CD14-positive monocyte (primary cell): ENCODE measurements around the gene PIGV. TPM values are rescaled to one million over a fixed set of nuclear protein-coding genes. Genes with fewer than 3 reads are reported as not detected.

Experiments used
- DNase-seq, 3 donors: peaks; one replicate each; pipeline ENCODE4 v3.0.0-alpha.2; 2011 to 2022
- H2AFZ ChIP-seq: 2 replicates; pipeline ENCODE4 v1.6.0; 2012; ENCODE audit warnings: mild to moderate bottlenecking, low read depth, low read length, inconsistent platforms; ENCODE audit not compliant: insufficient read depth, poor library complexity, severe bottlenecking
- H3K27ac ChIP-seq, 2 donors: 1 replicate in 1 of 2; 2 replicates in 1 of 2; pipeline ENCODE4 v1.5.1; 2012 to 2013; ENCODE audit warnings: low read length in 2 of 2, control low read depth in 1 of 2, inconsistent platforms in 1 of 2, low read depth in 1 of 2, mild to moderate bottlenecking in 1 of 2
- H3K27me3 ChIP-seq, 2 donors: one replicate each; pipeline versions ENCODE4 v1.6.0 to v1.6.1; 2011 to 2013; ENCODE audit warnings: low read length in 2 of 2; ENCODE audit not compliant: control insufficient read depth in 2 of 2, insufficient read depth in 2 of 2
- H3K36me3 ChIP-seq, 2 donors: replicated peaks in 1 of 2; 1 replicate in 1 of 2; 2 replicates in 1 of 2; pipeline versions ENCODE4 v1.5.1 to v1.6.1; 2012 to 2013; ENCODE audit warnings: low read length in 2 of 2, control low read depth in 1 of 2, inconsistent platforms in 1 of 2, mild to moderate bottlenecking in 1 of 2; ENCODE audit not compliant: insufficient read depth in 2 of 2, control insufficient read depth in 1 of 2
- H3K4me1 ChIP-seq, 2 donors: 1 replicate in 1 of 2; 2 replicates in 1 of 2; pipeline versions ENCODE4 v1.5.1 to v1.6.1; 2012 to 2013; ENCODE audit warnings: low read length in 2 of 2, control low read depth in 1 of 2, inconsistent platforms in 1 of 2, mild to moderate bottlenecking in 1 of 2, moderate library complexity in 1 of 2; ENCODE audit not compliant: insufficient read depth in 2 of 2, control insufficient read depth in 1 of 2
- H3K4me2 ChIP-seq: replicated peaks from 2 replicates; pipeline ENCODE3; 2012; ENCODE audit warnings: low read length, moderate library complexity, mild to moderate bottlenecking; ENCODE audit not compliant: poor library complexity, severe bottlenecking; ENCODE audit errors: extremely low read depth
- H3K4me3 ChIP-seq, 3 experiments: fragments of 200-600 bp in 1 of 3; sonication (generic) in 1 of 3; replicated peaks in 1 of 3; 1 replicate in 2 of 3; 2 replicates in 1 of 3; pipeline ENCODE4 v1.5.1; 2011 to 2013; ENCODE audit warnings: low read length in 3 of 3, mild to moderate bottlenecking in 3 of 3, control low read depth in 2 of 3, low read depth in 2 of 3, inconsistent platforms in 1 of 3, moderate library complexity in 1 of 3
- H3K79me2 ChIP-seq: 2 replicates; pipeline ENCODE4 v1.6.0; 2012; ENCODE audit warnings: mild to moderate bottlenecking, control low read depth, inconsistent platforms, low read length, moderate library complexity; ENCODE audit not compliant: insufficient read depth
- H3K9ac ChIP-seq: 2 replicates; pipeline ENCODE4 v1.6.0; 2017; ENCODE audit warnings: low read length, mild to moderate bottlenecking; ENCODE audit not compliant: insufficient read depth, poor library complexity, severe bottlenecking
- H3K9me3 ChIP-seq, 2 donors: replicated peaks in 1 of 2; 1 replicate in 1 of 2; 2 replicates in 1 of 2; pipeline versions ENCODE4 v1.5.1 to v1.6.1; 2012 to 2013; ENCODE audit warnings: low read length in 2 of 2, control low read depth in 1 of 2; ENCODE audit not compliant: control insufficient read depth in 1 of 2, insufficient read depth in 1 of 2
- H4K20me1 ChIP-seq: 2 replicates; pipeline ENCODE4 v1.6.0; 2012; ENCODE audit warnings: mild to moderate bottlenecking, low read length, control low read depth, moderate library complexity; ENCODE audit not compliant: insufficient read depth
- H3K27ac Mint-ChIP-seq, 7 donors: one replicate each; pipeline ENCODE4 v1.8.0; 2020; ENCODE audit warnings: mild to moderate bottlenecking in 7 of 7, mixed read lengths in 7 of 7, moderate library complexity in 6 of 7, inconsistent platforms in 2 of 7
- H3K27me3 Mint-ChIP-seq, 3 donors: one replicate each; pipeline ENCODE4 v1.8.0; 2021 to 2022; ENCODE audit warnings: low read depth in 3 of 3, mild to moderate bottlenecking in 3 of 3, mixed read lengths in 3 of 3, moderate library complexity in 3 of 3, inconsistent platforms in 1 of 3
- H3K36me3 Mint-ChIP-seq, 2 donors: one replicate each; pipeline ENCODE4 v1.8.0; 2020; ENCODE audit warnings: mixed read lengths in 2 of 2, inconsistent platforms in 1 of 2, mild to moderate bottlenecking in 1 of 2
- H3K4me1 Mint-ChIP-seq: one replicate; pipeline ENCODE4 v1.8.0; 2020; ENCODE audit warnings: mild to moderate bottlenecking, mixed read lengths
- H3K4me3 Mint-ChIP-seq, 2 donors: one replicate each; pipeline ENCODE4 v1.8.0; 2020; ENCODE audit warnings: mild to moderate bottlenecking in 2 of 2, mixed read lengths in 2 of 2, moderate library complexity in 1 of 2
- H3K9me3 Mint-ChIP-seq, 7 donors: one replicate each; pipeline ENCODE4 v1.8.0; 2020 to 2022; ENCODE audit warnings: mixed read lengths in 7 of 7, mild to moderate bottlenecking in 6 of 7, moderate library complexity in 6 of 7, inconsistent platforms in 2 of 7
- CTCF ChIP-seq: fragments of 200-600 bp; IDR thresholded peaks from one replicate; pipeline ENCODE4 v1.8.0; 2022; ENCODE audit warnings: antibody characterized with exemption, mild to moderate bottlenecking
- WGBS: methylation state at CpG from one replicate; pipeline ENCODE4 v1.1.5; 2013; ENCODE audit warnings: missing lambda C conversion rate; ENCODE audit not compliant: insufficient coverage; 5-methylcytosine and 5-hydroxymethylcytosine counted together
- intact Hi-C, 2 donors: fragments of 100-400 bp; cut with micrococcal nuclease; formaldehyde crosslinking; loops; one replicate each; pipeline versions ENCODE4 v1.15.0 to v1.15.1; 2023
- polyA plus RNA-seq, 3 donors: library from polyadenylated mRNA; depleted of rRNA in 1 of 3; unstranded in 2 of 3; stranded (reverse) in 1 of 3; fragments of 300-500 nt in 2 of 3; fragments of >200 nt in 1 of 3; fragmentation: Illumina TruSeq in 2 of 3; gene quantifications; 1 replicate in 2 of 3; 2 replicates in 1 of 3; pipeline ENCODE4 v1.2.3, GENCODE V29; 2012 to 2021

Gene PIGV
- polyA plus RNA-seq, 3 donors = 5.7 to 9.5 (median 8.3) TPM

GRCh38 chr1:26838474-26839338, 51.0 kb downstream of the PIGV start:
- no peaks in the 10 kb centered on the region for H3K79me2 ChIP-seq
- no peak overlapping the region for H3K9ac ChIP-seq
- Mint-ChIP-seq H3K27ac (peak overlapping the region in 4 of 7 donors; percentile 16 to 54 (median 44)), H3K27me3 (peaks cover 0 to 8% (median 2%) of the 10 kb centered on the region in 3 donors), H3K9me3 (peaks cover 0 to 2% (median 0%) of the 10 kb centered on the region in 7 donors), H3K4me3 (no peak overlapping the region), H3K36me3 (peaks cover 56 to 84% of the 10 kb centered on the region in 2 donors), H3K4me1 (peaks cover 7% of the 10 kb centered on the region)
- H3K4me1 ChIP-seq = peaks cover 4 to 6% of the 10 kb centered on the region in 2 donors
- H4K20me1 ChIP-seq = peaks cover 36% of the 10 kb centered on the region
- peaks cover 56 to 86% of the 10 kb centered on the region in 2 donors for H3K36me3 ChIP-seq
- H3K4me2 ChIP-seq = no peak overlapping the region
- peak overlapping the region in 1 of 2 donors; percentile 7 for H3K27ac ChIP-seq
- H3K4me3 ChIP-seq = no peak overlapping the region
- 78% methylated on average over 6 of the region's 8 CpGs for WGBS
- peak in 1 of 3 donors; percentile 21 for DNase-seq
- TF ChIP-seq CTCF = no peak
- no peaks in the 10 kb centered on the region for H3K9me3 ChIP-seq
- intact Hi-C loops = no loop called here
- no peak overlapping the region for H2AFZ ChIP-seq
- no peaks in the 10 kb centered on the region for H3K27me3 ChIP-seq

- Histone ChIP-seq H3K4me2 (no peak overlapping the region), H3K79me2 (no peaks in the 10 kb centered on the region), H3K27me3 (no peaks in the 10 kb centered on the region), H3K36me3 (peaks cover 56 to 86% of the 10 kb centered on the region in 2 donors), H3K4me1 (no peaks in the 10 kb centered on the region), H2AFZ (no peak overlapping the region), H4K20me1 (peaks cover 32% of the 10 kb centered on the region), H3K9me3 (no peaks in the 10 kb centered on the region), H3K27ac (no peak overlapping the region), H3K4me3 (no peak overlapping the region), H3K9ac (no peak overlapping the region)
- Mint-ChIP-seq H3K36me3 (peaks cover 56 to 83% of the 10 kb centered on the region in 2 donors), H3K27me3 (peaks cover 0 to 6% (median 2%) of the 10 kb centered on the region in 3 donors), H3K4me3 (no peak overlapping the region), H3K9me3 (peaks cover 0 to 2% (median 0%) of the 10 kb centered on the region in 7 donors), H3K4me1 (peaks cover 1% of the 10 kb centered on the region), H3K27ac (peak overlapping the region in 1 of 7 donors; percentile 53)
- no peak for DNase-seq
- TF ChIP-seq CTCF = no peak
- intact Hi-C loops = no loop called here
- no CpG with 5 or more reads among the region's 1 CpG for WGBS
Observed at GRCh38 chr1:26839339-26839722, 51.6 kb downstream of the PIGV start.
